Measurements from ENCODE around the gene XPOT.

Gene XPOT

DNA sequence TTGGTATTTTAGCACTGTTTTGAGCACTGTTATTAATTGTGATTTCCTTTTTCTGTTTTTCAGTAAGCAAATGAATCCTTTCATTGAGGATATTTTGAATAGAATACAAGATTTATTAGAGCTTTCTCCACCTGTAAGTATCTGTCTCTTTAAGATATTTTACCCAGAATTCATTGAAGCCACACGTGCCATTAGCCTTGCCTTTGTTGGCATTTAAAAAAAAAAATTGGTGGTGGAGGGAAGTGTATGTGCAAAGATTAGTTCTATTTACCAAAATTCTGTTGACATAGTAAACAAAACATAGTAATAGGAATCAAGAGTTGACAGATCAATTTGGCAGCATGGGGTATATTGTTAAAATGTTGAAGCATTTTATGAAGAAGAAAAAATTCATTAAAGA lies 23.8 kb downstream of the XPOT start:
- no peak for DNase-seq (ENCODE audit: low read depth, low spot score)

DNA sequence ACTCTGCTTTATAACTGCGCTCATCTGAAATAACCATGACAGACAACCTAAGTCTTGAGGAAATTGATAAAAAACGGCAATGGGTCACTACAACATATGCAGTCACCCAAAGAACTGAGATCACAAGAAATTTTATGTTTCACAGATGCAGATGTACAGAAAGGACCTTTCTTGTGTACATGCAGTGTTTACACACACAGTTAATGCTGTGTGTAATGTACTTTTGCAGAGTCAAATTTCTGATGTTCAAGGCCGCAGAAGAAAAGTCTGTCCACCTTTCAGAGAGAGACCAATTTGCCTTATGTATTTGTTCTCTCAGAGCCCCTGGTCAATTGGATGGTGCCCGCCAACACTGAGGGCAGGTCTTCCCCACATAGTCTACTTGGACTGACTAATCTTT lies 24.8 kb downstream of the XPOT start:
- no peak for DNase-seq (ENCODE audit: low read depth, low spot score)

DNA sequence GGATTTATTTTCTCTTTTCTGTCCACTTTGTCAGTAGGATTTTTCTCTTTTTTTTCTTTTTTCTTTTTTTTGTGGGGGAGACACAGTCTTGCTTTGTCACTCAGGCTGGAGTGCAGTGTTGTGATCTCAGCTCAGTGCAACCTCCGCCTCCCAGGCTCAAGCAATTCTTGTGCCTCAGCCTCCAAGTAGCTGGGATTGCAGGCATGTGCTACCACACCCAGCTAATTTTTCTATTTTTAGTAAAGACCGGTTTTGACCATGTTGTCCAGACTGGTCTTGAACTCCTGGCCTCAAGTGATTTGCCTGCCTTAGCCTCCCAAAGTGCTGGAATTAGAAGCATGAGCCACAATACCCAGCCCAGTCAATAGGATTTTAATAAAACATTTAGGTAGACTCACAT lies 26.7 kb downstream of the XPOT start:
- no peak for DNase-seq (ENCODE audit: low read depth, low spot score)

DNA sequence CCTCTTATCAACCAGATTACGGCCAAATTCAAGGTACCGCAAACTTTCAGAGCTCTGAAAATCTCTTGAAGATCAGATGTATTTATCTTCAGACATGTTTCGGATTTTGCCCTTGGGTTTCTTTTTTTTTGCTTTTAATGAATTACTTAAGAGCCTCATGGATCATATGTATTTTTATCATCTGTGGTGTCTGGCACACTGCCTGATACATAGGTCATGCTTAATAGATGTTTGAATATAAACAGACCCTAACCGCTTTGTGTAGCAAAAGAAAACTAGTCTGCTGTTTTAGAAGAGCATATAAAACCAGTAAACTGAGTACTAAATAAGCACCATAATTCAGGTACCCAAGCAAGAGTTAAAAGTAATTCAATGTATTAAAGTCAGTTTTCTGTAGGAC lies 27.6 kb downstream of the XPOT start:
- no peak for DNase-seq (ENCODE audit: low read depth, low spot score)

DNA sequence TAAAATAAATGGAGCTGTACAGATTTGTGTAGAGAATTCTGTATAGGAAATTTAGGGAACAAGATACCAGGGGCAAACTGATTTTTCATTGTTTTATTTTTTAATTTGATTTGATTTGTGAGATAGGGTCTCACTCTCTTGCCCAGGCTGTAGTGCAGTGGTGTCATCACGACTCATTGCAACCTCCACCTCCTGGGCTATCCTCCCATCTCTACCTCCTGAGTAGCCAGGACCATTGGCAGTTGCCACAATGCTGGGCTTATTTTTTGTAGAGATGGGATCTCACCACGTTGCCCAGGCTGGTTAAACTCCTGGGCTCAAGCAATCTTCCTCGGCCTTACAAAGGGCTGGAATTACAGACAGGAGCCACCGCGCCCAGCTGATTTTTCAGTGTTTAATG lies 29.7 kb downstream of the XPOT start:
- DNase-seq (ENCODE audit: low read depth, low spot score): no peak

DNA sequence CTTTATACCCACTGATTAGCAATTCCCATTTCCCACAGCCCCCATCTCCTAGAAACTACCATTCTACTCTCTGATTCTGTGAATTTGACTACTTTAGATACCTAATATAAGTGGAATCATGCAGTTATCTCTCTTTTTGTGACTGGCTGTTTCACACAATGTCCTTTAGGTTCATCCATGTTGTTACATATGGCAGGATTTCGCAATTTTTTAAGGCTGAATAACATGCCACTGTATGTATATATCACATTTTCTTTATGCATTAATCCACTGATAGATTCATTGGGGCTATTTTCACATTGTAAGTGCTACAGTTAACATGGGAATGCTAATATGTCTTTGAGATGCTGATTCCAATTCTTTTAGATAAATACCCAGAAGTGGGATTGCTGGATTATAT lies 35.9 kb downstream of the XPOT start:
- no peak for DNase-seq (ENCODE audit: low read depth, low spot score)

DNA sequence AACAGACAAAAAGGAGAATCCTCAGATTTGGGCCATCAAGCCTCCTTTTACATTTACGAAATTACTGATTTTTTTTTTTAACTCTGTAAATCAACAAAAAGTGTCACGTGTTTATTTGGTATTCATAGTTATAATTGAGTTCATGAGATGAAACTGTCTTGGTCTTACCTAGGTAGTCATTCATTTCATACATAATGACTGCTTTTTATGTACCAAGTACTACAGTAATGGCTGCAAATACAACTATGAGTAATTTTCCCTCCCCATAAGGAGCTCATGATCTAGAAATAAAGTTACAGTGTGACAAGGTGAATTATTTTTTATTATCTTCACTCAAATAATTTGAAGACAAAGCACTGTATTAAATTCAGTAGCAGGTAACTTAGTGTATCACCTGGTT lies 41.3 kb downstream of the XPOT start:
- no peak for DNase-seq (ENCODE audit: low read depth, low spot score)

DNA sequence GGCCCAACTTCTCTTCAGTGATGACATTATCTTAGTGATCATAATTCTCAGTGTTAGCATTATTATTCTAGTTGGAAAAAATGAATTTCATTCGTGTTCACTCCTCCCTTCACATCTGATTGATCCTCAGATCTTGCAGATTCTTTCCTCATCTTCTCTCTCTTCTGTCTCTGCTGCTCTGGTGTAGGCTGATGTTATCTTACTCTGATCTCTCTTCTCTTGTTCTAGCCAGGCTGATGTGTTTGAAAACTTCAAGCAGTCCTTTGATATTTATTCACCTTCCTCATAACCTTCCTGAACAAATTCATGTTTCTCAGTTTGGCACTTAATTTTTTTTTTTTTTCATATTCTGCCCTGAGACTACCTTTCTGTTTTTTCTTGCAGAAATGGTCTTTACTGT lies 42.1 kb downstream of the XPOT start:
- no peak for DNase-seq (ENCODE audit: low read depth, low spot score)

DNA sequence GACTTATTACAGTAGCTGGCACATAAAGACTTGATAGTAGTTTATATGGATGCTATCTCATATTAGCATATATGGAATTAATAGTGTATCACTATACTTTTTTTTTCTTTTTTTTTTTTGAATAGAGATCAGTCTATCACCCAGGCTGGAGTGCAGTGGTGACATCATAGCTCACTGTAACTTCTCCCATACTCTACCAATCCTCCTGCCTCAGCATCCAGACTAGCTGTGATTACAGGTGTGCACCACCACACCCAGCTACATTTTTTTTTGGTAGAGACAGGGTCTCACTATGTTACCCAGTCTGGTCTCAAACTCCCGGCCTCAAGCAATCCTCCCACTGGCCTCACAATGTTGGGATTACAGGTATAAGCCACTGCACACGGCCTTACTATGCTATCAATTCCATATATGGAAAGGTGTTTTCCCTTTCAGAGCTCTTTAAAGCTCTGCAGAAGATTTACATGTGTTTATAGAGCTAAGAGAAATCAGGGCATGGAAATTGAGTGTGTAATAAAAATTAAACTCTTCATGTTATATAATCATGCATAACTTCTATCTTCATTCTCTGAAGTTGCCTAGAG lies 46.0 kb downstream of the XPOT start:
- no peak for DNase-seq (ENCODE audit: low read depth, low spot score)

DNA sequence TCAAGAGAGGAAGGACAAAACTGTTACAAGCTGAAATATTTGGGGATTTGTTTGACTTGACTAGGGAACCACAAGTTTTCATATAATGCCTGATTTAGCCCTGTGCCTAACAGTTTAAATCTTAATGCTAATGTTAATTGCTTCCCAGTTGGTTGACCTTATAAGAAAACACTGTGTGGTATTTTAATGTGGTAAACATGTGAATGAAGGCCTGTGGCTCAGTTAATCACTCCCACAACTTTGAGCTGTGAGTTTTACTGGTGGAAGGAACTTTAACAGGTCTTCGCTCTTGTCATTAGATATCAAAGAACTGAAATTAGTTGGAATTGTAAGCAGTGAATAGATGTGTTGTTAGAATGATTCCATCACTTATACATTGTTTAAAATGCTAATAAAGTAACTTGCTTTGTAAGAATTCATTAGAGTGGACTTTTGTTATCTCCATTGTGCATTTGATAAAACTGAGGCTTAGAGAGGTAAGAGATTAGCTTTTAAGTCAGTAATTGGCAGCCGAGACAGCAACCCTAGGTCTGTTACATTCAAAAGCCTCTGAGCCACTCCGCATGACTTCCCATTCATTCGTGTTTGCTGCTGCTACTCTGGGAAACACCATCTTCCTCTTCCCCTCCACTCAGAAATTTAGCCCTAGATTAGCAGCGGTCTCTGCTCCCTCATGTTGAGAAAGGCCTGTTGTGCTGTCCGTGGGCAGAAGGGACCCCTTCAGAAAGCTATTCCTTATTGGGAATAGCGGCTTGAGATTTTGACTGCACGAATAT lies 46.7 kb downstream of the XPOT start:
- no peak for DNase-seq (ENCODE audit: low read depth, low spot score)

DNA sequence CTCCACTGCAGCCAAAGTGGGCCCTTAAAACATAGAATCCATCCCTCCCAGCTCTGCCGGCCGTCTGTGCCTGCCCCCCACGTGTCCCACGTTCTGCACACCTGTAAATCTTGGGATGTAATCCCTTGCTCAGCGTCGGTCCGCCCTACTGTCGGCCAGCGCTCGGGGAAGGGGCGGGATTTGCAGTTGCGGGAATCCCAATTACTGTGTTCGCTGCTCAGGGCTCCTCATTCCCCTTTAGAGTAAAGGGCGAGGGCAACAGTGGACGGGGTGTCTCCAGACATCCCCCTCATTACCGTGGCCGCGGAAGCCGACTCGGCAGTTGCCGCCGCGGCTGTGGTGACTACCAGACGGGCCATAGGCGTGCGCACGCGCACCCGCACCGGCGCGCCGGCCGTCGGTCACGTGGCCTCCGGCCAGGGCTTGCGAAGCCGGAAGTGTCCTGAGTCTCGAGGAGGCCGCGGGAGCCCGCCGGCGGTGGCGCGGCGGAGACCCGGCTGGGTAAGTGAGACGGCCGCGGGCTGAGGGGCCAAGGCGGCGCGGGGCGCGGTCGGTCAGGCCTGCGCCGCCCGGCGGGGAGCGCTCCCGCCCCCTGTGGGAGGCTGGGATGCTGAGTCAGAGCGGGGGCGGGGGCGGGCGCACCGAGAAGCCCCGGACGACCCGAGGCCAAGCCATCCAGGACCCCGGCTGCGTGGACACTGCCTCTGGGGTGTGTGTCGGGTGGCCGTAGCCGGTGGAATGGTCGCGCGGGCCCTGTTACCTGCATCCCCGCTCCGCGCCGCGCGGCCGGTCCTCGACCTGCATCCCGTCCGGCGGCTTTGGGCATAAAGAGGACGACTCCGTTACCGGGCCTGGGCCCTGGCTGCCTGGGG lies 47.7 kb downstream of the XPOT start, which contains the start of gene TBK1:
Gene TBK1, plus strand, starts transcription at position 434 of the 872 bp plus-strand sequence. CDS start 3,751 bp downstream, outside the sequence.
- DNase-seq (ENCODE audit: low read depth, low spot score): peak; percentile 1

DNA sequence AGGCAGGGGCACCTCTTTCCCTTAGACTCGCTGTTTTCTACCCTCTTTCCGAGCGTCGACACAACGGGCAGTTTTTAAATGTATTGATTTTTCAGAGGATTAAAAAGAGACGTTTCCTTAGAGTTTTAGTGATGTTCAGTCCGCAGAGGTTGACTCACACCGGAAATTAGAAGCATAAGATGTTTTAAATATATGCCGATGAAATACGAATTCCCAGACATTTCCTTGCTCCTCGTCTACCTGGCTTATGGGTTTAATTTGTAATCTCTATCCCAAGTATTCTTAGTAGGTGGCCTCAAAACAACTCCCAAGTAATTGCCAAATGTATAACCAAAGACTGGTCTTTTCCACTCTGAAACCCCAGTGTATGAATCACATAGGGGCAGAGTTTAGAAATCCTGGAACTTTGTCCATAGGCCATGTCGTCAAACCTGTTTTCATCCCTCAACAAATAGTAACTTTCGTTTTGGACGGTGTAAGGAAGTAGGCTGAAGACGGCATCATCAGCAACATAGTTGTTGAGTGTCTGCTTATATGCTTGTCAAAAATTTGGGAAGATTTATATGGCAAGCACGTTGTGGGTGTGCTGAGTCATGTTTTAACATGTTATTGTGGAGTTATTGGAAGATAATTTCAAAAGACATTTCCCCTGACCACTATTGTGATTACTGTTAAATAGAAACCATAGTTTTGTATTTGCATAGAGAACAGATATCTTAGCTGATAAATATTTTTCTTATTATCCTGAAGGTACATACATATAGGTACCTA lies 48.6 kb downstream of the XPOT start:
- no peak for DNase-seq (ENCODE audit: low read depth, low spot score)

DNA sequence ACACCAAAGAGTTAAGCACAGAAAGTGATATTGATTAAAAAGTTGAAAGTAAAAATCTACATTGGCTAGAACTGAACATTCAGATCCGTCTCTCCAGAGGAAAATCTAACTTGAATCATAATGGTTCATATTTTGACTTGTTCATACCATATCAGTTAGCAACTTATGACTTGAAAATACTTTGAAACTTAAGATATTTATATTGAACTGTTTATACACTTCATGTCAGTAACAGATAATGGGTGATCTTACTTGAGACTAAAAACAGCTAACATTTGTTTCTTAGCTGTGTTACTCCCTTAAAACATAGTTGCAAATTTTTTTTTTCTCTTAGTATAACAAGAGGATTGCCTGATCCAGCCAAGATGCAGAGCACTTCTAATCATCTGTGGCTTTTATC lies 51.3 kb downstream of the XPOT start:
- no peak for DNase-seq (ENCODE audit: low read depth, low spot score)

DNA sequence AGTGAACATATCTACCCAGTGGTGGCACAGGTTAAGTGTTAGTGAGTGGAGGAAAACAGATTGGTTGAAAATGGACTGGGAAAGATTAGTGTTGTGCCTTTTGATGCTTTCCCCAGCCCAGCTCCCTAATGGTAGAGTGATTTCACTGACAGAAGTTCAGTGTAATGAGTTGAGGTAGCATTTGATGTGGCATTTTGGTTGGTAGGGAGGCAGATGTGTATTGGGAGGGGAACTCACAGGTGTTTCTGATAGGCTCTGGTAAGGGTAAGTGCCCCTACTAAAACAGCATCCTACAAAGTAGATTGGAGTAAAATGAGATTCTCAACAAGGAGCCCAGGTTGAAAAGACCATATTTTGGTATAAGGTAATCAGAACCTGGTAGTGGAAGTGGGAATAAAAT lies 51.9 kb downstream of the XPOT start:
- no peak for DNase-seq (ENCODE audit: low read depth, low spot score)

DNA sequence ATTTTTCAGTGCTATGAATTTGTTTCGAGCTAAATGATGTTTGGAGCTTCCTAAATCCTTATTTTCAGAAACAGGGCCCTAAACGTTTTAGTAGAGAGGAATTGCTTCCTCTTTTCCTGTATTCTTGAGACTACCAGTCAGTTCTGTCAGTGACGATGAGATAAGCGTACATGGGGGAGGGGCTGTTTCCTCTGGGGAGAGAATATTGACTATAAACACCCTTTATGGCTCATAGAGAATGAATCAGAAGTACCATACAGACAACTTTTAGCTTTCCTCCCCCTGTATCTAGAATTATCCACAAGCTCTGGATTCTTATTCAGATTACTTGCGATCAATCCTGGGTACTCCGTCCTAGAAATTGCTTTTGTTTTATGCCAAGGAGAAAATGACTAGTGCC lies 52.8 kb downstream of the XPOT start:
- DNase-seq (ENCODE audit: low read depth, low spot score): no peak

DNA sequence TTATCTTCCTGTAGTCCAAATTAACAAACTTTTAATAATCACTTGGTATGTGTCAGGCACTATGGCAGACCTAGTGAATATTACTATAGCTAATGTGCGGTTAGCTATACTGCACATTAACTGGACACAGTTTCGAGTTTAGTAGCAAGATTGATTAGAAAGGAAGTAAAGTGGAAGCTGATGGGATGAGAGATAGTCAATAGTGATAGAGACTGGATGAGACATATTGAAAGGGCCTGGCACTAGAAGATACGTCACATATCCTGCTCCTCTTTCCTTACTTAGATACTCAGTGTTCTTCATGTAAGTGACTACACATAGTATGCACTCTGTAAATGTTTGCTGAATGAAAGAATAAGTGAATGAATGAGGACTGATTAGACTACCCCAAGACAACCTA lies 53.3 kb downstream of the XPOT start:
- DNase-seq (ENCODE audit: low read depth, low spot score): no peak

DNA sequence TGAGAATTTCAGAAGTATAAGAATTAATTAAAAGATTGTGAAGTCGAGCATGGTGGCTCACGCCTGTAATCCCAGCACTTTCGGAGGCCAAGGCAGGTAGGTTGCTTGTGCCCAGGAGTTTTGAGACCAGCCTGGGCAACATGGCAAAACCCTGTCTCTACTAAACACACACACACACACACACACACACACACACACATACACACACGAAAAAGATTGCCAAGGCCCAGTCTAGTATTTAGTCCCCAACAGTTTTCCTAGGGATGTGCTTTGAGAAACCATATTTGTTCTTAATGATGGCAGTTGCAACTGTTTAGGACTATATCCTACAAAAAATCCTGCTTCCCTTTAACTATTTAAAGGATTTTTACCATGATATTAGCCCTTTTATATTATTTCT lies 53.7 kb downstream of the XPOT start:
- no peak for DNase-seq (ENCODE audit: low read depth, low spot score)

DNA sequence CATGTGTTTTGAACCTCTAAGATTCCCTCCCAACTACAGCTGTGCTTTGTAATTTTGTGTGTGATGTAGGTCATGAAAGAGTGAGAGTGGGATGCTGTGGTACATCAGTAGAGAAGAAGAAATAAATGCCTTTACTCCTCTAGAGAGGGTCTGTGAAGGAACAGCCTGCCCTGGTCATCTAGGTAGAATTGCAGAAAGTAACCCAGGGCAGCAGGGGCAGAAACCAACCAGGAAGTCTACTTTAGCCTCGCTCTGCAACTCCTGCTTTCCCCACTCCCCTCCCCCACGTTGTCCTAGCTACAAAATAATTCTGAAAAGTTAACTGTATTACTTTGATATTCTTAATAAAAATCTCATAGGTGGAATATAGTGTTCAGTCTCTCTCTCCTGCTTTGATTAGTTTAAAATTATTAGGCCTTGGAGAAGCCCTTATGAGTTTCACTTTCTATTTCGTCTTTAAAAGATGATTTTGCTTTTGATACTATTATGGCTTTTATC lies 55.3 kb downstream of the XPOT start:
- no peak for DNase-seq (ENCODE audit: low read depth, low spot score)

DNA sequence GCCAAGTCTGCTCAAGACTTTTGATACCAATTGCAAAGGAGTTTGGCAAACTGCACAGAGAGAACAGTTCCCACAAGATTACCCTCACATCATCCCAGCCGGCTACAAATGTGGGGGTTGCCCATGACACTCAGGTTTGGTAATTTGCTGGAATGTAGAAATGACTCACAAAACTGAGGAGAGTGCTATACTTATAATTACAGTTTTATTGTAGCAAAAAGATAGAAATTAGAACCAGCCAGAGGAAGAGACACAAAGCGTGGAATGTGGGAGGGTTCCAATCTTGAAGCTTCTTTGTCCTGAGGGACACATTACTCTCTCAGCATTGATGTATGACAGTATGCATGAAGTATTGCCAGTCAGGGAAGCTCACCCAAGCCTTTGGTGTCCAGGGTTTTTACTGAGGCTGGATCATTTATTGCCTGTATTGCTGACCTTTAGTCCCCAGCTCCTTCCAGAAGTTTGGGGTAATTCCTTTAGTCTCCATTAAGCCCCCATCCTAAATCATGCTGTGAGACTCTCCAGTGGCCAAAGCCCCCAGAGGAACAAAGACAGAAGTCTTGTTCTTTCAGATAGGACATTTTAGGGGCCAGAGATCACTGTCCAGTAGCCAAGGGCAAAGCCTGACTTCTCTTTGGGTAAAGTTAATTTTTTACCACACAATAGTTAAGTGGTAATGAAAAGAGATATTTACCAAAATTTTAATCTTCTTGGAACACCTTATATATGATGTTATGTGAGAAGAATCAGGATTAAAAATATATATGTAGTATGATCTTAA lies 57.6 kb downstream of the XPOT start:
- no peak for DNase-seq (ENCODE audit: low read depth, low spot score)

DNA sequence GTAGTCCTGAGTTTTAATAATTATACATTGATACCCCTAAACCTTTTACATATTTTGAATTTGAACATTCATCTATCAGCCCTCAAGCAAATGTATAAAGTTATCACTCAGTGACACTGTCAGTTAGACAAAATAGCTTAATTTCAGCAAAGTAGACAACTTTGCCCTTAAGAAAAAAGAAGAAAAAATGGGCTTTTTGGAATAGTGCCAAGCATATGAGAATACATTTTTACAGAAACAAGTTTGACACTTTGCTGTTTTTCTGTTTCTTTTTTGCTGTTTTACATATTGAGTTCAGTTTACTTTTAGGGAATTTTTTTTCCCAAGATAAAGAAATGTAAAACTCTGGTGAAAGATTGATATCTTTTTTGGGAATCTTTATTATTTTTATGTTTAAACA lies 62.0 kb downstream of the XPOT start:
- no peak for DNase-seq (ENCODE audit: low read depth, low spot score)

DNA sequence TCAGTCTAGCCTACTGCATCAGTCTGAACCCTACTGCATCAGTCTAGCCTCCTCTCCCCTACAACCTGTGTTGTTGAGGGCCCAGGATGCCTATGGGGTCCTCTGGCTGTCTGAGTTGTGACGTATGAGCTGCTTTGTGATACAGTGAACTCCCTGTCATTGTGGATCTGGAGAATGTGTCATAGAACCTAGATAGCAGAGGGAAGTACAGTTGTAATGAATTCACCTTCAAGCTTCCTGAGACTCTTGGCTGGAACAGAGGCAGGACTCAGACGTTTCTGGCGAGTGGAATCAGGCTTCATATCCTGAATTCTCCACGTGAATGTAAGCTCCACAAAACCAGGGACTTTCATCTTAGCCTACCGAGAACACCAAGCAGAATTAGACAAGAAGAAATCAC lies 64.8 kb downstream of the XPOT start:
- DNase-seq (ENCODE audit: low read depth, low spot score): no peak
